ENCODE data around the gene JAZF1.

Gene JAZF1

GRCh38 chr7:28140979-28141378, 39.6 kb downstream of the JAZF1 start:
- H3K4me3 ChIP-seq (ENCODE audit: low read depth, low read length): no peak overlapping the region
- DNase-seq (ENCODE audit: low read depth): peak; percentile 70
- no peak for TF ChIP-seq CTCF (conservative IDR thresholded peaks at IDR 0.05; ENCODE audit: low read depth, low read length)

- no peak overlapping the region for H3K4me3 ChIP-seq (ENCODE audit: low read depth, low read length)
- no peak for TF ChIP-seq CTCF (conservative IDR thresholded peaks at IDR 0.05; ENCODE audit: low read depth, low read length)
- no peak for DNase-seq (ENCODE audit: low read depth)
Observed at GRCh38 chr7:28138837-28139236, 41.8 kb downstream of the JAZF1 start.

- TF ChIP-seq CTCF (conservative IDR thresholded peaks at IDR 0.05; ENCODE audit: low read depth, low read length): no peak
- no peak overlapping the region for H3K4me3 ChIP-seq (ENCODE audit: low read depth, low read length)
- no peak for DNase-seq (ENCODE audit: low read depth)
Observed at GRCh38 chr7:28137463-28137862, 43.1 kb downstream of the JAZF1 start.

- DNase-seq (ENCODE audit: low read depth): no peak
- TF ChIP-seq CTCF (conservative IDR thresholded peaks at IDR 0.05; ENCODE audit: low read depth, low read length): no peak
- H3K4me3 ChIP-seq (ENCODE audit: low read depth, low read length): no peak overlapping the region
Observed at GRCh38 chr7:28136885-28137284, 43.7 kb downstream of the JAZF1 start.

- TF ChIP-seq CTCF (conservative IDR thresholded peaks at IDR 0.05; ENCODE audit: low read depth, low read length): no peak
- no peak overlapping the region for H3K4me3 ChIP-seq (ENCODE audit: low read depth, low read length)
- DNase-seq (ENCODE audit: low read depth): no peak
Observed at GRCh38 chr7:28136420-28136819, 44.2 kb downstream of the JAZF1 start.

GRCh38 chr7:28135760-28136159, 44.8 kb downstream of the JAZF1 start:
- no peak overlapping the region for H3K4me3 ChIP-seq (ENCODE audit: low read depth, low read length)
- peak; percentile 42 for DNase-seq (ENCODE audit: low read depth)
- no peak for TF ChIP-seq CTCF (conservative IDR thresholded peaks at IDR 0.05; ENCODE audit: low read depth, low read length)

- H3K4me3 ChIP-seq (ENCODE audit: low read depth, low read length): no peak overlapping the region
- DNase-seq (ENCODE audit: low read depth): peak; percentile 67
- TF ChIP-seq CTCF (conservative IDR thresholded peaks at IDR 0.05; ENCODE audit: low read depth, low read length): no peak
Observed at GRCh38 chr7:28135315-28135714, 45.3 kb downstream of the JAZF1 start.

Data from choroid plexus epithelial cell (primary cell).